IPS-NIHi7 (cell line): Measurements from ENCODE around the gene SCN4A.
"Not testable (repeated sequence)": the region's sequence is repeated elsewhere in the genome, so short reads cannot be mapped to it uniquely, and the experiment has no call there.

Experiments
- DNase-seq: peaks from one replicate; pipeline ENCODE4 v3.0.0; 2012; ENCODE audit warnings: mixed read lengths; ENCODE audit errors: extremely low spot score

SCN4A gene

GRCh38 chr17:63934183-63935112 is 38.3 kb downstream of the SCN4A start:
- no peak for DNase-seq

GRCh38 chr17:63933598-63933997 is 39.1 kb downstream of the SCN4A start:
- DNase-seq, result no peak

- no peak for DNase-seq
Observed at GRCh38 chr17:63932721-63933120, 40.0 kb downstream of the SCN4A start.

- no peak for DNase-seq
Observed at GRCh38 chr17:63931981-63932561, 40.6 kb downstream of the SCN4A start, which contains the start of gene CD79B. Gene CD79B, minus strand, starts transcription at chr17:63932331. Its CDS starts 70 bp downstream, at chr17:63932261.

GRCh38 chr17:63930951-63931575 is 41.7 kb downstream of the SCN4A start:
- peak; percentile 84 for DNase-seq

- DNase-seq, result no peak
Observed at GRCh38 chr17:63929860-63930766, 42.6 kb downstream of the SCN4A start.

GRCh38 chr17:63928966-63929695 is 43.6 kb downstream of the SCN4A start:
- no peak for DNase-seq

- no peak for DNase-seq
Observed at GRCh38 chr17:63928172-63928666, 44.5 kb downstream of the SCN4A start.

- no peak for DNase-seq
Observed at GRCh38 chr17:63927464-63928171, 45.1 kb downstream of the SCN4A start.

GRCh38 chr17:63926164-63926563 is 46.6 kb downstream of the SCN4A start:
- no peak for DNase-seq

- peak; percentile 4 for DNase-seq
Observed at GRCh38 chr17:63925615-63926014, 47.1 kb downstream of the SCN4A start.

- DNase-seq, result not testable (repeated sequence)
Observed at GRCh38 chr17:63922402-63922801, 50.3 kb downstream of the SCN4A start.

GRCh38 chr17:63920779-63921178 is 51.9 kb downstream of the SCN4A start:
- DNase-seq, result not testable (repeated sequence)

- not testable (repeated sequence) for DNase-seq
Observed at GRCh38 chr17:63920050-63920449, 52.7 kb downstream of the SCN4A start.

- peak; percentile 83 for DNase-seq
Observed at GRCh38 chr17:63919311-63919723, 53.4 kb downstream of the SCN4A start.

- not testable (repeated sequence) for DNase-seq
Observed at GRCh38 chr17:63918789-63919305, 53.9 kb downstream of the SCN4A start, which contains the start of gene GH1. Gene GH1, minus strand, starts transcription at chr17:63918839. Its CDS starts 63 bp downstream, at chr17:63918776.

GRCh38 chr17:63918305-63918704 is 54.4 kb downstream of the SCN4A start:
- DNase-seq, result peak; percentile 72

GRCh38 chr17:63917646-63918045 is 55.1 kb downstream of the SCN4A start:
- DNase-seq, result no peak

GRCh38 chr17:63917206-63917605 is 55.5 kb downstream of the SCN4A start:
- DNase-seq, result not testable (repeated sequence)
